Measurements from ENCODE around the gene GDA.
"Not testable (repeated sequence)": the region's sequence is repeated elsewhere in the genome, so short reads cannot be mapped to it uniquely, and the experiment has no call there.

GDA gene

DNA sequence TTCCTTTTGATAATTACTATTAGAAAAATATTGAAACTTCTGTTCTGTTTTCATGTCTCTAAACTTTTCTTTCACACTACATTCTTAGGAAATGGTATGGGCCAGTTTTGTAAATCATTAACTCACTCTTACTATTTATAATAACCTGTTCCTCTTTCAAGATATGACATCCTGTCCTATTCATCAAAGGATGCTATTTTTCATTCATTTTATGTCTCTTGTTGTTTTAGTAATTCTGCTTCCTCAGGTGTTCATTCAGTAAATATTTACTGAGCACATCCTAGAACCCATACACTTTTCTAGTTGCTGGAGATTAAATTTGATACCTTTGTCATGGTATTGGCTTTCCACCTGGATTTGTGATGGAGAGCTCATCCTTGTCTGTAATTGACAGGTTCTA is 58.0 kb downstream of the GDA start:
- DNase-seq (ENCODE audit: low read depth): no peak

GRCh38 chr9:72210522-72210921 is 61.3 kb downstream of the GDA start:
- DNase-seq (ENCODE audit: low read depth): no peak

DNA sequence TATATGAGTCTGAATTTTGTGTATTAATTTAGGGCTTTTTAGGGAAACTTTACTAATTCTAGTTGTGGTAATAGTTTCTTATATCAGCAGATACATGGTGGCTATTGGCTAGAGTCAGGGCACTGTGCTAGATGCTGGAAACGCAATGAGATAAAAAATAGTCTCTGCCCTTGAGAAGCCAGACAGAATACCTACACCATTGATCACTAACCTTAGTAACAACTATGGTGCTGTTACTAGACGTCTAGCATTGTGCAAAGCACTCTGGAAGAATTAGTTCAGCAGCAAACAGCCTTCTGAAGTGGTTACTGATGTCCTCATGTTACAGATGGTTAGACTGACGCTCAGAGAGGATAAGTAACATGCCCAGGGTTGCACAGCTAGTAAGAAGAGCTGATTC is 61.8 kb downstream of the GDA start:
- no peak for DNase-seq (ENCODE audit: low read depth)

DNA sequence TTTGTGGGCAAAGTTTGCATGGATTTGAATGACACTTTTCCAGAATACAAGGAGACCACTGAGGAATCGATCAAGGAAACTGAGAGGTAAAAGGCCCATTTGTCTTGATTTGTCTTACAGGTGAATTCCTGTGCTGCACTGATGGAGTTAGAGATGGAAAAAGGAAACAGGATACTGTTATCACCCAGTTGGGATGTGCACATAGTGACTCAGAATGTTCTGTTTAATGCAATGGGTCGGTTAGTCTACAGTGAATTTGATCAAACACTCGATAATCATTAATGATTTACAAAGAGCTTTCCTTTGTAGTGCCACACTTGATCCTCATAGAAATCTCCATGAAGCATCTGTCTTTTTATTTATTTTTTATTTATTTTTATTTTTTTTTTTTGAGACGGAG is 64.7 kb downstream of the GDA start:
- DNase-seq (ENCODE audit: low read depth): no peak

DNA sequence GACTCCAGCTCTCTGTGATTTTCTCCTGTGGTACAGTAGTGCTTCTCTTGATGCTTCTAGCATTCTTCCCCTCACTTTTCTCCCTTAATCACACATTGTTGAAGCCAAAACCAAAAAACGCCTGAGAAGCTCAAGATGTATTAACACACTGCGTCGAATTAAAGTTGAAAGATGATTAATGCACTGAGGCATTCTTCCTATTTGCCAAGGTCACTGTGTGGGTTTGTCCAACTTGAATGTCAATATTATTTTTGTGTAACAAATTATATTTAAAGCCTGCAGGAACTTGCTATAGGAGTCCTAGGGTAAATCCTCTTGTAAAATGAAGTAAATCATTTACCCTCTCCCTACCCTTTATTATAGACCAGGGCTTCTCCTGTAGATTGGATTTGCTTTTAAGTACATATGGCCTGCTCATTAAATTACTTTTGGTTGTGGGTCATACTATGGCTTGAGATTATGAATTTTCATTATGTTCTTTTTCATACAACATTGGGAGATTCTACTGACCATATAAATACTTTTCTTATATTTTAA is 68.1 kb downstream of the GDA start:
- DNase-seq (ENCODE audit: low read depth): no peak

- DNase-seq (ENCODE audit: low read depth): no peak
Observed at GRCh38 chr9:72220589-72220988, 71.3 kb downstream of the GDA start.

DNA sequence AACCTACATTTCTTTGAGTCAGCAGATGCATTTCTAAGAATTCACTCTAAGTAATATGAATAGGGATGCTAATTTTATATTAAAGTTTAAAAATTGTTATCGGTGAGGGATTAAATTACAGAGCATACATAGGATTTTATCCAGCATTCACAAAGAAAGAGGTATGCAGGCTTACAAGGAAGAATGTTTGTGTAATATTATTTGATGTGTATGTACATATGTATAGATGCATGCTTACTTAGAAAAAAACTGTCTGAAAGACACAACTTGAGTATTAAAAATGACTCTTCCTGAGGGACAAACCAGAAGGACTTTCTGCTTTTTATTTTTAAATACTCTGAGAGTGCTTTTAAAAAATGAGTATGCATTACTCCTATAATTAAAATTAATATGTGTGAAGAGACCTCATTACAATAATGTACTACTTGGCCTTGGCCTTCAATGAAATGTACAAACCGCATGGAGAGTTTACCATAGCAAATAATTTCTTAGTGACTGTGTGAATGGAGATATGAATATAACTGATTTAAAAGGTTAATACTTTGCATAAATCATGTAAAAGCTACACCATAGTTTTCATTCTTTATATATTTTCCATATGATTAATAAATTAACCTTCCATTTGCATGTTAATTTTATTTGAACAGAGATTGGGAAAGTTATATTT is 77.0 kb downstream of the GDA start:
- no peak for DNase-seq (ENCODE audit: low read depth)

DNA sequence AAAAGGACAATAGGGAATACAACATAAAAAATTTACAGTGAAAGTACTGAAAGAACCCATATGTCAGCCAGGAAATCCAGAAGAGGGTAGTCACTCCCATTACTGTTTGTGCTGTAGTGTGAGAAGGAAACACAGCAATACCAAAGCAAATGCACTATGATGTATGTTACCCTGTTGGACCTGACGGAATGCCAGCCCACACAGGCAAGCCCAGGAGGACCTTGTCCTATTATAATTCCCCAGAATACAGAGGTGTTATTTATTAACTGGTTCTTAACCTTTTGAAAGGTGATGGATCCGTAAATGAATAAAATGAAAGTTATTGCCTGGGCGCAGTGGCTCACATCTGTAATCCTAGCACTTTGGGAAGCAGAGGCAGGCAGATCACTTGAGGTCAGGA is 79.0 kb downstream of the GDA start:
- no peak for DNase-seq (ENCODE audit: low read depth)

DNA sequence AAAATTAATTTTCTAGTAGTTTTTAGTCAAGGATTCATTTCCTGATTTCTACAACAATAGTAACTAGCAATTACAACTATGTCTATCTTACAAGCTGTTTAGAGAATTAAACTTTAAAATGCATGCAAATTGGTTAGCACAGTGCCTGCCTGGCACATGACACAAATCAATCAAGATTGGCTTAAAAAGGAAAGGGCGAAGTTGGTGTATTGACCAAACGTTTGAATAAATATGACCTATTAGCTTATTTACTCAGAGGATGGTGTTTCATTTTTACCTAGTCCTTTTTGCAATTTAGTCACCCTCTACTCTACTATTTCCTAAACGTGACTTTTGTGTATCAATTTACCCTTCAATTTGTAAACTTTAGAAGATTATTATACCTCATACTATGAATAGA is 83.5 kb downstream of the GDA start:
- DNase-seq (ENCODE audit: low read depth): no peak

DNA sequence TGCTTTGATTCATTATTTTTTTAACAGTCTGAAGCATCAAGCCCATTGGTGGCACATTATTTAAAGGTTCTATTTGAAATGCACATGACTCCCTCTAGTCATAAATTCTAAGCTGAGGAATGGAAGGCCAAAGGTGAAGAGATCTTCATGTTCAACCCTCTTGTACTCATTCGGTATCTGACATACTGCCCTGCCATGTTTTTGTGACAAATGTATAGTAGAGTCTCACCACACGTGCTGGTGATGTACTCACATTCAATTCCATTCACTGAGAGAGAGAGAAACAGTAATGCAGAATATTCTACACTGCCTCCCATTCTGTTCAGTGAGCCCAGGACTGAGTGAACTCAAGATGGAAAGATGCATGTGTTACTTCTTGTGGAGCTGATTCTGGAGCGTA is 98.3 kb downstream of the GDA start:
- no peak for DNase-seq (ENCODE audit: low read depth)

GRCh38 chr9:72251589-72251988 is 102.3 kb downstream of the GDA start:
- DNase-seq (ENCODE audit: low read depth): no peak

DNA sequence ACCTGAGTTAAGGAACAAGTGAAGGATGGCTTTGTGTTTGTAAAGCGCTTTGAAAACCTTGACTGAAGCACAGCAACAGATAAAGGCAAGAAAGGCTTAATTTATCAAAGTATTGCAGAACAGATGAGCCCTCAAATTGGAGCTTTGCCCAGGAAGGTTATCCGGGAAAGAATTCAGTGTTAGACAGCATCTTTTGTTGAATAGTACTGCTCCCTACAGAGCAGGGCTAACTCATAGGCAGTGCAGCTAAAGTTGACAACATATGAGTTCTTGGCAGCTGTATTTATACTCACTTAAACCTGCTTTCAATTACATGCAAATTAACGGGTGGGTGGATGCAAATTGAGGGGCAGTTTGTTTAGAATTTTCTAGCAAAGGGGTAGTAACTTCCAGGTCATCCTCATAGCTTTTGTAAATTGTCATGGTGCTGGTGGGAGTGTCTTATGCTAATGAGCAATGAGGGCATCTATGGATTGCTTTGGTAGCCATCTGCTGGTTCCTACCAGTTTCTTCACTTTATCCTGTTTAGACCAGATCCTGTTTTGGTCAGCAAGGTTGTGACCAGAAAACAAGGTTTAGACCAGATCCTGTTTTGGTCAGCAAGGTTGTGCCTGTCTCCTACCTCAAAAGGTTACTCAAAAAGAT is 105.8 kb downstream of the GDA start:
- DNase-seq (ENCODE audit: low read depth): no peak

DNA sequence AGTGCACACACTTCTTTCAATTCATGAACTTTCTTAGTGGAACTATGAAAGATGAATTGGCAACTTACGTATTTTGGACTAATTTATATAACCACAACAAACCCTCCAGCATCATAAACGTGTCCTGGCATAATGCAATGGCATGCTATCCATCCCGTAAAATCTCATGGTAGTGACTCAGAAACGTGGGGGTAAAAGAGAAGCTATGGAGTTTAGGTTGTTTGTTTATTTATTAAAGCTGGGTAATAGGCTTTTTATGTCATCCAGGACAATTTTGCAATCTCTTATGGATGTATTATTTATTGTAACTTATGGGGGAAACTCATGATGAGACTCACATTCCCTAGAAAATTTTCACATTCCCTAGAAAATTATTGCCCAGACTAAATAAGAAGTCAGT is 106.3 kb downstream of the GDA start:
- DNase-seq (ENCODE audit: low read depth): peak; percentile 25

- DNase-seq (ENCODE audit: low read depth): no peak
Observed at GRCh38 chr9:72256931-72257330, 107.7 kb downstream of the GDA start.

DNA sequence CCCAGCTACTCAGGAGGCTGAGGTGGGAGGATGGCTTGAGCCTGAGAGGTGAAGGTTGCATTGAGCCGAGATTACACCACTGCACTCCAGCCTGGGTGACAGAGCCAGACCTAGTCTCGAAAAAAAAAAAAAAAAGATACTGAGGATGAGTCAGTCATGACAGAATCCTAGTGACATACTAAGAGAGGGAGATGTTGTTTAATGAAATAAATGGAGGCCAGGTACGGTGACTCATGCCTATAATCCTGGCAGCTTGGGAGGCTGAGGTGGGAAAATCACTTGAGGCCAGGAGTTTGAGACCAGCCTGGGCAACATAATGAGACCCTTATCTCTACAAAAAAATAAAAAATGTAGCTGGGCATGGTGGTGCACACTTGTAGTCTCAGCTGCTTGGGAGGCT is 108.6 kb downstream of the GDA start:
- peak; percentile 6 for DNase-seq (ENCODE audit: low read depth)

DNA sequence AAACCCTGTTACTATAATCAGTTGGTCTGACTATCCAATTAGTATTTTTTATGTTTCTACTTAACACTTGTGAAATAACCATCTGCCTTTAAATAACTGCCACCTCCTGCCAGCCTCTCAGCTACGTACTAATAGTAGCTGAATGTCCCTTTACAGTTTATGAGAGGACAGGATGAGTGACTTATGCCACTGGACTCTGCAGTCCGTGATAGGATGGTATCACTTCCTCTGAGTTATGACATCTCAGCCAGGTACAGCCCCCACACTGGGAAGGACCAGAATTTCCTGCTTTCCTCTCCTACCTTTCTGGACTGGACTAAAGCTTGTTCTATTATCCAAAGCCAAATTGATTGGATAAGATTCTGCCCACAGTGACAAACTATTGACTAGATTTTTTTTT is 112.8 kb downstream of the GDA start:
- no peak for DNase-seq (ENCODE audit: low read depth)

DNA sequence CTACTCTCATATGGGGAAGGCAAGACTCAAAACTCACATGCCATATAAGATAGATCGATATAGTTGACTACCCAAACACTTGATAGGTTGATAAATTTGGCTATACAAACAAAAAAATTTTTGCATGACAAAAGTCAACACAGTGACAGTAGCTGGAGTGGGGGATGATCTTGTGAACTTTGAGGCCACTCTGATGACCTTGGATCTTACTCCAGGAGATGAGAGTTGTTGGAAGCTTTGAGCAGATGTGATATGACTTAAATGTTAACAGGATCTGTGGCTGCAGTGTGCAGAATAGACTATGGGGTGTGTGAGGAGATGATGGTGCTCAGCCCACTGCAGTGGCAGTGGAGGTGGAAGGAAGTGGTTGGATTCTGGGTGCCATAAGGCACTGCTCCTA is 114.3 kb downstream of the GDA start:
- no peak for DNase-seq (ENCODE audit: low read depth)

- no peak for DNase-seq (ENCODE audit: low read depth)
Observed at GRCh38 chr9:72268961-72269360, 119.7 kb downstream of the GDA start.

DNA sequence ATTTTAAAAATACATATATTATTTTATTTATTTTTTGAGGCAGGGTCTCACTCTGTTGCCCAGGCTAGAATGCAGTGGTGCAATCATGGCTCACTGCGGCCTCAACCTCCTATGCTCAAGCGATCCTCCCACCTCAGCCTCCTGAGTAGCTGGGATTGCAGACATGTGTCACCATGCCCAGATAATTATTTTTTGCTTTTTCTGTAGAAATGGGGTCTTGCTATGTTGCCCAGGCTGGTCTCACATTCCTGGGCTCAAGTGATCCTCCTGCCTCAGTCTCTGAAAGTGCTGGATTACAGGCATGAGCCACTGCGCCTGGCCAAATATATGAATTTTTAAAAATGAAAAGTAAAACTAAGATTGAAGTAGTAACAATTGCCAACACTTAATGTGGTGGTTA is 121.1 kb downstream of the GDA start:
- DNase-seq (ENCODE audit: low read depth): not testable (repeated sequence)

DNA sequence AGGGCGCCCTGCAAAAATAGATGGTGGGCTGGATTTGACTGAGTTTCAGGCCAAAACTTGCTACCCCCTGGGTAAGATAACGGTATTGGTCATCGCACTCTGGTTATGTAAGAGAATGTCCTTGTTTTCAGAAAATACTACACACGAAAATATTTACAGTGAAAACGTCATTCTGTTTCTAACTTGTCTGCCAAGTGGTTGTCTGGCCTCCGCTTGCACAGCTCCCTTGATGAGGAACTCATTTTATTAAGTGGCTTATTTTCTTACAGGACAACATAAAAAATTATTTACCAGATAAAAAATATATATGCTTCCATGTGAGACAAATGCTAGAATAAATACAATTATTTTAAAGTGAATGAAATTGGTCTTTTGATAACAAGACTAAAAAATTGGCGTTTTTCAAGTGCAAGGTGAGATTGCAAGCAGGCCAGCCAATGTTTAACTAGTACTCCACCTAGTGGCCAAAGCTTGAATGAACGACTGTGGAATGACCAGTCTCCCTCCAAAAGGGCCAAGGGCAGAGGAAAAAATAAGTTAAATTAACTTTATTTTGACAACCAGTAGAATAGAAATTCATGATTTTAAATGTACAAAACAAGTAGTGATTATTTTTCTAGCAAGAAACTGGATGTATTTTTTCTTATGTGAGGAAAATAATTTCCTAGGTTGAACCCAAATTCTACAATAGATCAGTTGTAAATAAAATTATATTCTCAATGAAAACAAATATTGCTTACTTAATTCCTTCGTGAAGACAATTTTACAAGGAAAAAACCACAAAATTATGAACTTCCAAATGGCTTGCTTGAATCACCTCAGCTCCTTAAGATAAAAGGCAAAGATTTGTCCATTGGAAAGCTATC is 122.6 kb downstream of the GDA start:
- DNase-seq (ENCODE audit: low read depth): peak; percentile 57

DNA sequence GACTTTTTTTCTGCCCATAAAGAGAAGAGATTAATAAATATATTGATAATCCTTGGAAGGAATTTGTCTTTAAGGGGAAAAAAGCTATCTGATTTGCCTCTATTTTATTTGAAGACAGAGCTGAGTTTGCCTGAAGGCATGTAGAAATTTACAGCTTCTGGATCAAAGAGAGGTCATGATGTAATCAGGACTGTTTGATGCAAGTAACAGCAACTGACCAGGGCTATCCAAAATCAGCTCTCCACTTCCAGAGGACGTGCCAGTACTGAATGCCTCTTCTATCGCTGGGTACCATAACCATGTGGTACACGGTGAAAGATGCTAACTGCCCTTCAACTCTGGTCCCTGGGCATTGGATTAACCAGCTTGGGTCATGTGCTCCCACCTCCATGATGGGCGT is 125.2 kb downstream of the GDA start:
- DNase-seq (ENCODE audit: low read depth): no peak

GRCh38 chr9:72274916-72275315 is 125.7 kb downstream of the GDA start:
- no peak for DNase-seq (ENCODE audit: low read depth)

DNA sequence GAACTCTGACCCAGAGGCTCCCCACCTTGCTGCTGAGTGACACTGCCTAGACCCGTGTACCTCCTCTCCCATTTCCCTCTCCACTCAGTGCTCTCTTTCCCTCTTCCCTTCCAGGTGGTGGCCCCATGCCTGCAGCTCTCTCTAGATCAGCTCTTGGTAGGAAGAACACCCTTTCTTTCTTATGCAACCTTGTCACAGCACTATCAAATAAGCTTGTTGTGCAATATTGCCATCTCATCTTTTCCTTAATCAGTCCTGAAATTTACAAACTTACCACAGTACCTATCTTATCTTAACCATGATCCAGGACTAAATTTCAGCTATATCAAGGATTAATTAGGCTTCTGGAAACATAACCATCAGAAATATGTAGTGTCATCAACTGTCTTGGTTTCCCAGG is 127.2 kb downstream of the GDA start:
- no peak for DNase-seq (ENCODE audit: low read depth)
